NCI-H1092 treated with DMSO at 0.1 percent for 48 hours (cell line): ENCODE results near the gene LRRC45.
"Not testable (repeated sequence)": the region's sequence is repeated elsewhere in the genome, so short reads cannot be mapped to it uniquely, and the experiment has no call there.

Source experiments
- DNase-seq: peaks from one replicate; lab custom pipeline; 2025; lab: John Stamatoyannopoulos, UW

The LRRC45 gene

GRCh38 chr17:82022981-82023446 lies at the start of gene LRRC45:
Gene LRRC45 (plus strand): TSS chr17:82023305. CDS start chr17:82023644, 339 bp downstream.
- DNase-seq = peak; percentile 100

GRCh38 chr17:81973432-81973831 lies 49.7 kb upstream of the LRRC45 start:
- DNase-seq = no peak

- peak; percentile 41 for DNase-seq
Observed at GRCh38 chr17:81976332-81977210, 46.5 kb upstream of the LRRC45 start.

DNA sequence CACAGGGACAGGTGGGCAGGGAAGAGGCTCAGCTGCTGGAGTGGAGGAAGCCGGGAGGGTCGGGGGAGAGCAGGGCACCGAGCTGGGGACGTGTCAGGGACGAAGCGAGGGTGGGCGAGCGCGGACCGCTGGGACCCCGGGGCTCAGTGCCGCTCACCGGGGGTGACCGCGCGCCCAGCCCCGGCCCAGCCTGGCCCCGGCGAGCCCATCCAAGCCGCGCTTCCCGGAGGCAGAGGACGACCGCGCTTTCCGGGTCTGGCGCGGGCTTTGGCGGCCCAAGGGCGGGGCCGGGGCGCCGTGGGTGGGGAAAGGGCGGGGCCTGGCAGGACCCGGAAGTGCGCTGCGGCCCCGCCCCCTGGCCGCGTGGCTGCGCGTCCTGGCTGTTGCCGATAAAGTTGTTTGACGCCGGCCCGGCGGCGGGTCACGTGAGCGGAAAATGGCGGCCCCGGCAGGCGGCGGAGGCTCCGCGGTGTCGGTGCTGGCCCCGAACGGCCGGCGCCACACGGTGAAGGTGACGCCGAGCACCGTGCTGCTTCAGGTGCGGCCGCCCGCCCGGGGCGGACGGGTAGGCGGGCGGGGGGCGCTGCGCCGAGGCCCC lies 45.8 kb upstream of the LRRC45 start, which contains the start of gene ASPSCR1:
TSS of gene ASPSCR1 (plus strand) at position 419 of the 598 bp plus-strand sequence. CDS start at position 437, 18 bp downstream.
- peak; percentile 88 for DNase-seq

GRCh38 chr17:81978524-81979298 lies 44.4 kb upstream of the LRRC45 start:
- DNase-seq = no peak

- no peak for DNase-seq
Observed at GRCh38 chr17:81980122-81980521, 43.0 kb upstream of the LRRC45 start.

- DNase-seq = no peak
Observed at GRCh38 chr17:81980707-81981343, 42.3 kb upstream of the LRRC45 start.

- DNase-seq = not testable (repeated sequence)
Observed at GRCh38 chr17:81981511-81981910, 41.6 kb upstream of the LRRC45 start.

DNA sequence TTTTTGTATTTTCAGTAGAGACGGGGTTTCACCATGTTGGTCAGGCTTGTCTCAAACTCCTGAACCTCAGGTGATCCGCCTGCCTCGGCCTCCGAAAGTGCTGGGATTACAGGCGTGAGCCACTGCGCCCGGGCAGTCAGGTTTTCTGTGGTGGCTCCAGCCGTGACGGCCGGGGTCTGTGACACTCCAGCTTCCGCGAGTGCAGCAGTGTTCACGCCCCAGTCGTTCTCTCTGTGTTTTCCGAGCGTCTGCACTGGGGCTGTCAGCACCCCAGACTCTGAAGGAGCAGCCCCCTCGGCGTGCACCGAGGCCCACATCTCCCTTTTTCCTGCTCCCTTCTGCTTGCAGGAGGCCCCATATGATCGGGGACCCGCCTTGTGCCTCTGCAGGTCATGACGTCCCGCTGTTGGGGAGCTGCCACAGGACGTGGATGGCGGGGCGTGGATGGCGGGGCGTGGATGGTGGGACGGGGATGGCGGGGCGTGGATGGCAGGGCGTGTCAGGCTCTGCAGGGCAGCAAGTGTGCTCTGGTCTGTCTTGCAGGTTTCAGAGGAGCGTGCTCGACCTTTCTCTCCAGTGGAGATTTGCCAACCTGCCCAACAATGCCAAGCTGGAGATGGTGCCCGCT lies 40.0 kb upstream of the LRRC45 start:
- no peak for DNase-seq

GRCh38 chr17:81983639-81984373 lies 39.3 kb upstream of the LRRC45 start:
- DNase-seq = no peak

DNA sequence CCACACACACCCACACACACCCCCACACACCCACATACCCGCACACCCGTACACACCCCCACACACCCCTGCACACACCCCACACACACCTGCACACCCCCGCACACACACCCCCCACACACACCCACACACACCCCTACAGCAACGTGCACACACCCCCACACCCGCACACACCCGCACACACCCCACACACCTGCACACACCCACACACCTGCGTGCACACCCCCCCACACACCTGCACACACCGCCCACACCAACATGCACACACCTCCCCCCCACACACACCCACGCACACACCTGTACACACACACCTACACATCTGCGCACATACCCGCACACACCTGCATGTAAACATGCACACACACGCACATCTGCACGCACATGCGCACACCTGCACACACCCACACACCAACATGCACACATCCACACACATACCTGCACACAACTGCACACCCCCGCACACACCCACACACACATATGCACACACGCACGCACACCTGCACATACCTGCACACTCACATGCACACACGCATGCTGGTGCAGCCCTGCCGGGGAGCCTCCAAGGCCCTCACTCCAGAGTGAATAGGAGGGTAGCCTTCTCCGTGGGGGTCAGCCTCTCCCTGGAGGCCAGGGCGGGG lies 38.2 kb upstream of the LRRC45 start:
- no peak for DNase-seq

- DNase-seq = no peak
Observed at GRCh38 chr17:81986606-81987005, 36.5 kb upstream of the LRRC45 start.

- DNase-seq = no peak
Observed at GRCh38 chr17:81987161-81987770, 35.8 kb upstream of the LRRC45 start.

DNA sequence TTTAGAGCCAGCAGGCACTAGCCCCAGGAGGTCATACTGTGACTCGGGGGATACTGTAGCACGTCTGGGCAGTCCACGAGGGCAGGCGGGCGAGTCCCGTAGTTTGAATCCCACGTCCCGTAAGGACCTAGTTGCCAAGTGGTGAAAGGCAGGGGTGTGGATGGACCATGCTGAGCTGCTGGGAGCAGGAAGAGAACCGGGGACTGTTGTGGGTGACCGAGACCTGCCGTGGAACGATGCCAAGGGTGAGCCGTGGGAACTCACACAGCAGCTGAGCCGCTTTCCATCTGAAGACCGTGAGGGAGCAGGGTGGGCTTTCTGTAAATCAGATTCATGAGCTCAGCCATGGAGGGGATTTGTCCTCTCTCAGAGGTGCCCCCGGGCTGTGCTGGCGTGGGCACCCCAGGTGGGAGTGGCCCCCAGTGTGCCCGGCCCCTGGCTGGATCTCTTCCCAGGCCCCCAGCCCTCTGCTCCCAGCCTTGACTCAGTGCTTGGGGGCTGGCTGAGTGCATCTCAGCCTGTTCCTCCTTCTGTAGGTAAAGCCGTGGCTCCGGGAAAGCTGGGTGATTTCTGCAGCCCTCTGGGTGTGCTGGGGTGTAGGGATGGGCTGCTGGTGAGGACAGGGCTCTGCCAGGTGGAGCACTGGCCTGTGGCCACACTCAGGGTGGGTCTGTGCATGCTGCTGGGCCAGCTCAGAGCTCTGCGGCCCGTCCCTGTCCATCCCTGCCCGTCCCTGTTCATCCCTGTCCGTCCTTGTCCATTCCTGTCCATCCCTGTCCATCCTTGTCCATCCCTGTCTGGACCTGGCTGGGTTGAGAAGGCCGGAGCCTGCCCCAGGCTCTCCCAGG lies 32.0 kb upstream of the LRRC45 start:
- no peak for DNase-seq

- peak; percentile 53 for DNase-seq
Observed at GRCh38 chr17:81991684-81992305, 31.3 kb upstream of the LRRC45 start.

GRCh38 chr17:81992306-81993102 lies 30.6 kb upstream of the LRRC45 start:
- no peak for DNase-seq
